Heart left ventricle (tissue), 13 donors: ENCODE data around the gene CRYBB2.

Source experiments
- POLR2A ChIP-seq, 2 donors: fragments of 450-650 bp; IDR thresholded peaks; one replicate each; pipeline ENCODE4 v1.6.1; 2017; ENCODE audit warnings: antibody characterized with exemption in 2 of 2, mild to moderate bottlenecking in 2 of 2, moderate library complexity in 2 of 2
- TF ChIP-seq, protein P1 (sequence below), 12 donors: fragments of 200-600 bp; sonication (generic) in 4 of 12; IDR thresholded peaks; one replicate each; pipeline versions ENCODE4 v1.5.0 to v1.8.0; 2018 to 2022; ENCODE audit warnings: antibody characterized with exemption in 12 of 12, mild to moderate bottlenecking in 5 of 12
- donor health status: ischemic (EF 13 %, LVEDD 7.1; RV severe dilation, severe dysfunction).
- donor health status: DM: no; HTN: yes; CAD: no.
- donor health status: DM: no; HTN: no; CAD: no.
- donor health status: ischemic (EF 25% LVEDD 6.9; RV normal size, moderate dysfunction).
- donor health status: ischemic (EF 25% LVEDD 5.7; RV mildly dilated, moderate dysfunction).
- donor health status: ischemic (EF 35%, LVEDD 5.7; RV mildly dilated, moderate dysfunction).
- donor health status: nonischemic (EF 11% LVEDD 7.7; RV severe dilation, severe dysfunction).
- donor health status: DM: yes; HTN: yes; CAD: no.
- donor health status: PGD.
- donor health status: ischemic (EF 29% LVEDD 5.4; RV normal size, mild dysfunction).
- donor health status: nonischemic (EF 23%, LVEDD 6.1; RV moderate dilation, normal function).

DNA sequence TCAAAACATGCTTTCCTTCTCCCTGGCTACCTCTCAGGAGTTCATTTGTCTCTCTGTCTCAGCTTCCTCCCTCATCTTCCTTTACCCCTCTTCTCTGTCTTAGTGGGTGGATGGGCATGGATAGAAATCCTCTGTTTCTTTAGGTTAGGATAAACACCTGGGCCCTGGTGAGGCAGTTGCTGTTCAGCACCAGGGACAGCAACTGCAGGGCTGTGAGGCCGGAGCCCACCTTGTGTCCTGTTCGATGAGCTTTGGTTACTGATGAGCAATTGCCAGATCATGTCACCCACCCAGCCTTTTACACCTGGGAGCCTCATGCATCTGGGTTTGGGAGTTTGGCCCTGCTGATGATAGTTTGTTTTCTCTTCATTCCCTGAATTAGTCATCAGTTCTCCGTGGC lies 25.9 kb upstream of the CRYBB2 start:
- TF ChIP-seq, protein P1, sequence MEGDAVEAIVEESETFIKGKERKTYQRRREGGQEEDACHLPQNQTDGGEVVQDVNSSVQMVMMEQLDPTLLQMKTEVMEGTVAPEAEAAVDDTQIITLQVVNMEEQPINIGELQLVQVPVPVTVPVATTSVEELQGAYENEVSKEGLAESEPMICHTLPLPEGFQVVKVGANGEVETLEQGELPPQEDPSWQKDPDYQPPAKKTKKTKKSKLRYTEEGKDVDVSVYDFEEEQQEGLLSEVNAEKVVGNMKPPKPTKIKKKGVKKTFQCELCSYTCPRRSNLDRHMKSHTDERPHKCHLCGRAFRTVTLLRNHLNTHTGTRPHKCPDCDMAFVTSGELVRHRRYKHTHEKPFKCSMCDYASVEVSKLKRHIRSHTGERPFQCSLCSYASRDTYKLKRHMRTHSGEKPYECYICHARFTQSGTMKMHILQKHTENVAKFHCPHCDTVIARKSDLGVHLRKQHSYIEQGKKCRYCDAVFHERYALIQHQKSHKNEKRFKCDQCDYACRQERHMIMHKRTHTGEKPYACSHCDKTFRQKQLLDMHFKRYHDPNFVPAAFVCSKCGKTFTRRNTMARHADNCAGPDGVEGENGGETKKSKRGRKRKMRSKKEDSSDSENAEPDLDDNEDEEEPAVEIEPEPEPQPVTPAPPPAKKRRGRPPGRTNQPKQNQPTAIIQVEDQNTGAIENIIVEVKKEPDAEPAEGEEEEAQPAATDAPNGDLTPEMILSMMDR (IDR thresholded peaks at IDR 0.05): no peak
- no peak for TF ChIP-seq POLR2A (IDR thresholded peaks at IDR 0.05)
